ES-I3 (cell line): ENCODE results near the gene NLE1.
"Not testable (repeated sequence)": the region's sequence is repeated elsewhere in the genome, so short reads cannot be mapped to it uniquely, and the experiment has no call there.

Experiments
- H3K36me3 ChIP-seq: 2 replicates; pipeline ENCODE4 v1.6.1; 2013; ENCODE audit warnings: mild to moderate bottlenecking, low read length, control low read depth, moderate library complexity; ENCODE audit not compliant: insufficient read depth
- H3K4me1 ChIP-seq: 2 replicates; pipeline ENCODE4 v1.6.1; 2013; ENCODE audit warnings: mild to moderate bottlenecking, control low read depth, low read length; ENCODE audit not compliant: insufficient read depth
- H3K9ac ChIP-seq: 2 replicates; pipeline ENCODE4 v1.6.1; 2013; ENCODE audit warnings: low read depth, mild to moderate bottlenecking, low read length, moderate library complexity
- H3K9me3 ChIP-seq: 2 replicates; pipeline ENCODE4 v1.6.1; 2013; ENCODE audit warnings: mild to moderate bottlenecking, low read length, moderate library complexity; ENCODE audit not compliant: control insufficient read depth, insufficient read depth

NLE1 gene

GRCh38 chr17:35141681-35142466 lies at the start of gene NLE1:
TSS of gene NLE1 (minus strand) at chr17:35142303. CDS start at chr17:35142275, 28 bp downstream.
- Histone ChIP-seq H3K4me1 (0 out of 2 replicates have a peak, but pooled peaks cover 6% of the 10 kb centered on the region), H3K9ac (peak within 1 kb of the TSS; percentile 78), H3K9me3 (no peaks in the 10 kb centered on the region), H3K36me3 (peaks cover 23% of the 10 kb centered on the region)

- H3K9me3 ChIP-seq, result no peaks in the 10 kb centered on the region
- no peaks in the 10 kb centered on the region for H3K36me3 ChIP-seq
- no peaks in the 10 kb centered on the region for H3K4me1 ChIP-seq
- H3K9ac ChIP-seq, result no peak overlapping the region
Measured at GRCh38 chr17:35191001-35191695, 49.0 kb upstream of the NLE1 start.

GRCh38 chr17:35189291-35189690 lies 47.2 kb upstream of the NLE1 start:
- no peak overlapping the region for H3K9ac ChIP-seq
- H3K9me3 ChIP-seq, result no peaks in the 10 kb centered on the region
- H3K36me3 ChIP-seq, result no peaks in the 10 kb centered on the region
- H3K4me1 ChIP-seq, result no peaks in the 10 kb centered on the region

GRCh38 chr17:35188111-35188510 lies 46.0 kb upstream of the NLE1 start:
- no peaks in the 10 kb centered on the region for H3K36me3 ChIP-seq
- no peak overlapping the region for H3K9ac ChIP-seq
- no peaks in the 10 kb centered on the region for H3K4me1 ChIP-seq
- H3K9me3 ChIP-seq, result no peaks in the 10 kb centered on the region

GRCh38 chr17:35187481-35187880 lies 45.4 kb upstream of the NLE1 start:
- Histone ChIP-seq H3K4me1 (no peaks in the 10 kb centered on the region), H3K36me3 (no peaks in the 10 kb centered on the region), H3K9me3 (no peaks in the 10 kb centered on the region), H3K9ac (no peak overlapping the region)

GRCh38 chr17:35185849-35186248 lies 43.7 kb upstream of the NLE1 start:
- Histone ChIP-seq H3K36me3 (no peaks in the 10 kb centered on the region), H3K9me3 (no peaks in the 10 kb centered on the region), H3K4me1 (no peaks in the 10 kb centered on the region), H3K9ac (no peak overlapping the region)

- no peaks in the 10 kb centered on the region for H3K9me3 ChIP-seq
- H3K9ac ChIP-seq, result no peak overlapping the region
- no peaks in the 10 kb centered on the region for H3K36me3 ChIP-seq
- H3K4me1 ChIP-seq, result no peaks in the 10 kb centered on the region
Measured at GRCh38 chr17:35184274-35184673, 42.2 kb upstream of the NLE1 start.

GRCh38 chr17:35183332-35183731 lies 41.2 kb upstream of the NLE1 start:
- Histone ChIP-seq H3K36me3 (no peaks in the 10 kb centered on the region), H3K9me3 (no peaks in the 10 kb centered on the region), H3K4me1 (no peaks in the 10 kb centered on the region), H3K9ac (no peak overlapping the region)

GRCh38 chr17:35179379-35179778 lies 37.3 kb upstream of the NLE1 start:
- H3K36me3 ChIP-seq, H3K9ac ChIP-seq, H3K9me3 ChIP-seq, H3K4me1 ChIP-seq: not testable (repeated sequence)

- Histone ChIP-seq H3K36me3 (no peaks in the 10 kb centered on the region), H3K4me1 (no peaks in the 10 kb centered on the region), H3K9me3 (no peaks in the 10 kb centered on the region), H3K9ac (no peak overlapping the region)
Measured at GRCh38 chr17:35176897-35177296, 34.8 kb upstream of the NLE1 start.

GRCh38 chr17:35175638-35176415 lies 33.7 kb upstream of the NLE1 start:
- Histone ChIP-seq H3K4me1 (no peaks in the 10 kb centered on the region), H3K9ac (no peak overlapping the region), H3K9me3 (no peaks in the 10 kb centered on the region), H3K36me3 (no peaks in the 10 kb centered on the region)

GRCh38 chr17:35174835-35175334 lies 32.8 kb upstream of the NLE1 start:
- no peaks in the 10 kb centered on the region for H3K4me1 ChIP-seq
- no peaks in the 10 kb centered on the region for H3K36me3 ChIP-seq
- no peak overlapping the region for H3K9ac ChIP-seq
- H3K9me3 ChIP-seq, result no peaks in the 10 kb centered on the region

- H3K36me3 ChIP-seq, H3K9ac ChIP-seq, H3K4me1 ChIP-seq, H3K9me3 ChIP-seq: not testable (repeated sequence)
Measured at GRCh38 chr17:35172321-35172720, 30.2 kb upstream of the NLE1 start.

GRCh38 chr17:35171834-35172233 lies 29.7 kb upstream of the NLE1 start:
- no peak overlapping the region for H3K9ac ChIP-seq
- H3K36me3 ChIP-seq, result no peaks in the 10 kb centered on the region
- H3K9me3 ChIP-seq, result no peaks in the 10 kb centered on the region
- no peaks in the 10 kb centered on the region for H3K4me1 ChIP-seq
